Breast epithelium (tissue), 3 donors: Measurements from ENCODE around the gene HNRNPDL.

Source experiments
- POLR2A ChIP-seq: fragments of 450-650 bp; IDR thresholded peaks from one replicate; pipeline ENCODE4 v1.6.1; 2016; ENCODE audit warnings: antibody characterized with exemption, mild to moderate bottlenecking, moderate library complexity
- TF ChIP-seq, protein P1 (sequence below), 3 donors: fragments of 450-650 bp; IDR thresholded peaks; one replicate each; pipeline ENCODE4 v1.5.1; 2016 to 2017; ENCODE audit warnings: antibody characterized with exemption in 3 of 3, mild to moderate bottlenecking in 3 of 3, moderate library complexity in 3 of 3

DNA sequence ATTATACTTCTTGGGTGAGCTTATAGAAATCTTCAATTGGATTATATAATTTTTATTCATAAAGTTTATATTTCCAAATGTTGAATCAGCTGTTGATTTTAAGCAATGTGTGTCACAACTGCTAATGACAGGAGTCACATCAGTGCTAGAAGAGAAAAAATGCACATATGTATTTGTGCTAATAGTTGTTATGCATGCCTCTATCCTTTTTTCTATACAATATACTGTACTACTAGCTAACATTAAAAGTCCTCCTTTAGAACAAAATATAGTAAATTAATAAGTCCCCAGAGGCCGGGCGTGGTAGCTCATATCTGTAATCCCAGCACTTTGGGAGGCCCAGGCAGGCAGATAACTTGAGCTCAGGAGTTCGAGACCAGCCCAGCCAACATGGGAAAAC lies 32.7 kb downstream of the HNRNPDL start:
- TF ChIP-seq, protein P1, sequence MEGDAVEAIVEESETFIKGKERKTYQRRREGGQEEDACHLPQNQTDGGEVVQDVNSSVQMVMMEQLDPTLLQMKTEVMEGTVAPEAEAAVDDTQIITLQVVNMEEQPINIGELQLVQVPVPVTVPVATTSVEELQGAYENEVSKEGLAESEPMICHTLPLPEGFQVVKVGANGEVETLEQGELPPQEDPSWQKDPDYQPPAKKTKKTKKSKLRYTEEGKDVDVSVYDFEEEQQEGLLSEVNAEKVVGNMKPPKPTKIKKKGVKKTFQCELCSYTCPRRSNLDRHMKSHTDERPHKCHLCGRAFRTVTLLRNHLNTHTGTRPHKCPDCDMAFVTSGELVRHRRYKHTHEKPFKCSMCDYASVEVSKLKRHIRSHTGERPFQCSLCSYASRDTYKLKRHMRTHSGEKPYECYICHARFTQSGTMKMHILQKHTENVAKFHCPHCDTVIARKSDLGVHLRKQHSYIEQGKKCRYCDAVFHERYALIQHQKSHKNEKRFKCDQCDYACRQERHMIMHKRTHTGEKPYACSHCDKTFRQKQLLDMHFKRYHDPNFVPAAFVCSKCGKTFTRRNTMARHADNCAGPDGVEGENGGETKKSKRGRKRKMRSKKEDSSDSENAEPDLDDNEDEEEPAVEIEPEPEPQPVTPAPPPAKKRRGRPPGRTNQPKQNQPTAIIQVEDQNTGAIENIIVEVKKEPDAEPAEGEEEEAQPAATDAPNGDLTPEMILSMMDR (IDR thresholded peaks at IDR 0.05): no peak
- TF ChIP-seq POLR2A: no peak
